Neural progenitor cell (in vitro differentiated cells): Measurements from ENCODE around the gene ZSCAN10.

Experiments
- CTCF ChIP-seq: fragments of 200-600 bp; sonication (generic); IDR thresholded peaks from 2 replicates; pipeline ENCODE4 v1.5.1; 2017; ENCODE audit warnings: antibody characterized with exemption, mild to moderate bottlenecking
- EZH2 ChIP-seq: fragments of 200-600 bp; sonication (generic); IDR thresholded peaks from 2 replicates; pipeline ENCODE4 v1.6.1; 2017; ENCODE audit warnings: antibody characterized with exemption, mild to moderate bottlenecking, moderate library complexity
- EZH2phosphoT487 ChIP-seq: fragments of 200-600 bp; sonication (generic); IDR thresholded peaks from 2 replicates; pipeline ENCODE4 v1.6.1; 2017; ENCODE audit warnings: antibody characterized with exemption

GRCh38 chr16:3137267-3137666 lies 38.2 kb upstream of the ZSCAN10 start:
- TF ChIP-seq CTCF: no peak
- no peak for TF ChIP-seq EZH2
- TF ChIP-seq EZH2phosphoT487: no peak
